Upper lobe of left lung (tissue), 6 donors: ENCODE measurements around the gene RCC1. TPM values are rescaled to one million over a fixed set of nuclear protein-coding genes. Genes with fewer than 3 reads are reported as not detected.
A peak's percentile ranks its signal among the peaks of the same experiment; 100 is the strongest.
"Not testable (repeated sequence)": the region's sequence is repeated elsewhere in the genome, so short reads cannot be mapped to it uniquely, and the experiment has no call there.

Experiments used
- ATAC-seq, 2 donors: fragments of 200-7000 bp; cut with Tn5 transposase; one replicate each; pipeline ENCODE4 v1.9.1; 2022; ENCODE audit warnings: mild to moderate bottlenecking in 2 of 2, moderate library complexity in 2 of 2; ENCODE audit not compliant: low FRiP score in 2 of 2
- DNase-seq, 2 donors: peaks; one replicate each; pipeline ENCODE4 v3.0.0-alpha.2; 2019 to 2020
- H3K27ac ChIP-seq, 4 donors: fragments of 200-600 bp; sonication (generic); one replicate each; pipeline ENCODE4 v1.5.1; 2016 to 2019
- H3K27me3 ChIP-seq, 4 donors: fragments of 200-600 bp; sonication (generic); one replicate each; pipeline ENCODE4 v1.5.1; 2017 to 2019
- H3K36me3 ChIP-seq, 4 donors: fragments of 200-600 bp; sonication (generic); one replicate each; pipeline ENCODE4 v1.5.1; 2016 to 2019
- H3K4me1 ChIP-seq, 4 donors: fragments of 200-600 bp; sonication (generic); one replicate each; pipeline ENCODE4 v1.5.1; 2018 to 2019
- H3K4me3 ChIP-seq, 4 donors: fragments of 200-600 bp; sonication (generic); one replicate each; pipeline ENCODE4 v1.5.1; 2017 to 2019; ENCODE audit warnings: mild to moderate bottlenecking in 2 of 4, moderate library complexity in 1 of 4
- H3K9me3 ChIP-seq, 4 donors: fragments of 200-600 bp; sonication (generic); one replicate each; pipeline ENCODE4 v1.5.1; 2018 to 2019
- CTCF ChIP-seq, 6 experiments: fragments of 450-650 bp in 4 of 6; fragments of 200-600 bp in 2 of 6; sonication (generic) in 2 of 6; IDR thresholded peaks; one replicate each; pipeline ENCODE4 v1.5.1; 2016 to 2019; ENCODE audit warnings: antibody characterized with exemption in 6 of 6
- EP300 ChIP-seq, 4 donors: sonication (generic); formaldehyde crosslinking; IDR thresholded peaks; one replicate each; pipeline ENCODE4 v1.5.1; 2017; ENCODE audit warnings: antibody characterized with exemption in 4 of 4, control low read depth in 2 of 4
- POLR2A ChIP-seq, 4 donors: fragments of 450-650 bp; IDR thresholded peaks; one replicate each; pipeline ENCODE4 v1.5.1; 2016 to 2017; ENCODE audit warnings: antibody characterized with exemption in 4 of 4, mild to moderate bottlenecking in 2 of 4
- POLR2AphosphoS5 ChIP-seq, 2 donors: sonication (generic); formaldehyde crosslinking; IDR thresholded peaks; one replicate each; pipeline ENCODE4 v1.5.1; 2017; ENCODE audit warnings: antibody characterized with exemption in 2 of 2
- WGBS, 2 donors: methylation state at CpG; one replicate each; pipeline ENCODE4 v1.1.5; 2017 to 2018; 5-methylcytosine and 5-hydroxymethylcytosine counted together
- total RNA-seq, 6 donors: library from RNA; depleted of rRNA in 4 of 6; stranded (reverse); fragments of >200 nt in 4 of 6; gene quantifications; one replicate each; pipeline versions ENCODE4 v1.1.0 to v1.2.1, GENCODE V29; 2016 to 2021
- donor health status: DM: no; HTN: no; CAD: no; lungs with moderate emphysema.
- donor health status: DM: no; HTN: yes; CAD: no; lungs with severe emphysema.

The RCC1 gene
- total RNA-seq, 6 donors from 2014 or later, result 17.6 to 32.7 (median 20.1) TPM

- Histone ChIP-seq H3K27ac (no peak overlapping the region), H3K27me3 (no peaks in the 10 kb centered on the region)
- DNase-seq, result no peak
Observed at GRCh38 chr1:28521502-28522164, 15.8 kb downstream of the RCC1 start.

GRCh38 chr1:28522537-28522936 lies 16.7 kb downstream of the RCC1 start:
- not testable (repeated sequence) for H3K27ac ChIP-seq, ATAC-seq, DNase-seq, H3K9me3 ChIP-seq, H3K36me3 ChIP-seq, H3K4me3 ChIP-seq, H3K27me3 ChIP-seq
- H3K4me1 ChIP-seq, result peaks cover 14 to 16% (median 15%) of the 10 kb centered on the region in 4 donors
- 94% methylated on average over 9 of the region's 9 CpGs for WGBS, 2 donors

More at GRCh38 chr1:28521502-28522164, 15.8 kb downstream of the RCC1 start:
- no peak for ATAC-seq
- TF ChIP-seq EP300 (IDR thresholded peaks at IDR 0.05), result no peak
- H3K4me3 ChIP-seq, result no peak overlapping the region
- peaks cover 13 to 17% (median 15%) of the 10 kb centered on the region in 4 donors for H3K4me1 ChIP-seq
- no peaks in the 10 kb centered on the region for H3K9me3 ChIP-seq
- peaks cover 0 to 7% (median 0%) of the 10 kb centered on the region in 4 donors for H3K36me3 ChIP-seq
- 88 to 90% methylated on average over 6 of the region's 6 CpGs for WGBS, 2 donors

GRCh38 chr1:28525002-28525642 lies 19.3 kb downstream of the RCC1 start:
- WGBS, 2 donors, result 79 to 80% methylated on average over 8 to 10 of the region's 10 CpGs
- DNase-seq, H3K27me3 ChIP-seq, H3K36me3 ChIP-seq, H3K27ac ChIP-seq, ATAC-seq, H3K4me3 ChIP-seq, H3K9me3 ChIP-seq: not testable (repeated sequence)
- H3K4me1 ChIP-seq, result peaks cover 0 to 11% (median 0%) of the 10 kb centered on the region in 4 donors

- Histone ChIP-seq H3K9me3 (no peaks in the 10 kb centered on the region), H3K27ac (peak overlapping the region in 3 of 4 donors; percentile 12 to 73 (median 60)), H3K36me3 (peaks cover 0 to 12% (median 2%) of the 10 kb centered on the region in 4 donors), H3K4me1 (peaks cover 0 to 13% (median 0%) of the 10 kb centered on the region in 4 donors), H3K27me3 (no peaks in the 10 kb centered on the region), H3K4me3 (no peak overlapping the region)
- peak; percentile 39 to 90 for ATAC-seq
- peak in 1 of 2 donors; percentile 78 for DNase-seq
- TF ChIP-seq POLR2A (IDR thresholded peaks at IDR 0.05) (no peak), EP300 (IDR thresholded peaks at IDR 0.05) (peak in 1 of 4 donors; percentile 74), CTCF (IDR thresholded peaks at IDR 0.05) (no peak)
- 72 to 82% methylated on average over 9 of the region's 9 CpGs for WGBS, 2 donors
Observed at GRCh38 chr1:28526886-28527285, 21.0 kb downstream of the RCC1 start.

- peak in 1 of 2 donors; percentile 84 for DNase-seq
Observed at GRCh38 chr1:28530456-28530855, 24.6 kb downstream of the RCC1 start.

DNA sequence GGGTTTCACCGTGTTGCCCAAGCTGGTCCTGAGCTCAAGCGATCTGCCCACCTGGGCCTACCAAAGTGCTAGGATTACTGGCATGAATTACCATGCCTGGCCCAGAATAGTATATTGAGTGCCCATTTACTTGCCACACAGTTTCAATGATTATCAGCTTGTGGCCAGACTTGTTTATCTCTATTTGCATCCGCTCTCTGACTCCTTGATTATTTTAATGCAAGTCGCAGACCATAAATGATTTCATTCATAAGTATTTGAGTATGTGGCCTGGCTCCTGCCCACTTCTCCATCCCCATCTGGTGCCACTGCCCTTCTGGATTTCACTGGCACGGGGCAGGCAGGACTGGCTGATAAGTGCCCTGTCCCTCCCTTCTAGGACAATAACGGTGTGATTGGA lies 28.8 kb downstream of the RCC1 start:
- Histone ChIP-seq H3K27me3 (no peaks in the 10 kb centered on the region), H3K36me3 (peaks cover 6 to 43% (median 22%) of the 10 kb centered on the region in 4 donors), H3K4me3 (no peak overlapping the region), H3K27ac (no peak overlapping the region), H3K9me3 (no peaks in the 10 kb centered on the region), H3K4me1 (peaks cover 0 to 5% (median 0%) of the 10 kb centered on the region in 4 donors)
- DNase-seq (no peak), ATAC-seq (no peak)
- WGBS, 2 donors, result 93 to 96% methylated on average over 4 to 6 of the region's 6 CpGs
- no peak for TF ChIP-seq POLR2A (IDR thresholded peaks at IDR 0.05)
- no peak for TF ChIP-seq EP300 (IDR thresholded peaks at IDR 0.05)
- no peak for TF ChIP-seq CTCF (IDR thresholded peaks at IDR 0.05)
- no peak for TF ChIP-seq POLR2AphosphoS5 (IDR thresholded peaks at IDR 0.05)

More at GRCh38 chr1:28530456-28530855, 24.6 kb downstream of the RCC1 start:
- H3K4me3 ChIP-seq, result no peak overlapping the region
- ATAC-seq, result no peak
- TF ChIP-seq POLR2A (IDR thresholded peaks at IDR 0.05) (no peak), POLR2AphosphoS5 (IDR thresholded peaks at IDR 0.05) (no peak), EP300 (IDR thresholded peaks at IDR 0.05) (no peak), CTCF (IDR thresholded peaks at IDR 0.05) (no peak)
- H3K9me3 ChIP-seq, result no peaks in the 10 kb centered on the region
- H3K36me3 ChIP-seq, result peaks cover 0 to 20% (median 10%) of the 10 kb centered on the region in 4 donors
- peak overlapping the region in 1 of 4 donors; percentile 31 for H3K27ac ChIP-seq
- H3K27me3 ChIP-seq, result no peaks in the 10 kb centered on the region
- WGBS, 2 donors, result 95 to 98% methylated on average over 27 to 31 of the region's 31 CpGs
- H3K4me1 ChIP-seq, result peaks cover 0 to 13% (median 0%) of the 10 kb centered on the region in 4 donors
